Glutamatergic neuron (in vitro differentiated cells): Measurements from ENCODE around the gene SDR9C7. TPM values are rescaled to one million over a fixed set of nuclear protein-coding genes. Genes with fewer than 3 reads are reported as not detected.
"Not testable (repeated sequence)": the region's sequence is repeated elsewhere in the genome, so short reads cannot be mapped to it uniquely, and the experiment has no call there.

Experiments
- DNase-seq: peaks from one replicate; pipeline ENCODE4 v3.0.0; 2022
- H3K27ac Mint-ChIP-seq: one replicate; pipeline ENCODE4 v1.8.0; 2020; ENCODE audit warnings: mild to moderate bottlenecking, mixed read lengths, inconsistent platforms; ENCODE audit not compliant: unreplicated experiment
- H3K27me3 Mint-ChIP-seq: one replicate; pipeline ENCODE4 v1.8.0; 2020; ENCODE audit warnings: mild to moderate bottlenecking, moderate library complexity, mixed read lengths, inconsistent platforms; ENCODE audit not compliant: unreplicated experiment
- H3K36me3 Mint-ChIP-seq: one replicate; pipeline ENCODE4 v1.8.0; 2020; ENCODE audit warnings: mild to moderate bottlenecking, mixed read lengths, inconsistent platforms; ENCODE audit not compliant: unreplicated experiment
- H3K4me1 Mint-ChIP-seq: one replicate; pipeline ENCODE4 v1.8.0; 2020; ENCODE audit warnings: mild to moderate bottlenecking, low read depth, mixed read lengths, inconsistent platforms; ENCODE audit not compliant: unreplicated experiment
- H3K4me3 Mint-ChIP-seq: one replicate; pipeline ENCODE4 v1.8.0; 2020; ENCODE audit warnings: mild to moderate bottlenecking, mixed read lengths, inconsistent platforms; ENCODE audit not compliant: unreplicated experiment
- H3K9me3 Mint-ChIP-seq: one replicate; pipeline ENCODE4 v1.8.0; 2020; ENCODE audit warnings: mild to moderate bottlenecking, moderate library complexity, mixed read lengths, inconsistent platforms; ENCODE audit not compliant: unreplicated experiment
- CTCF ChIP-seq: fragments of 200-600 bp; sonication (generic); IDR thresholded peaks from one replicate; pipeline ENCODE4 v1.5.0; 2021; ENCODE audit not compliant: partially characterized antibody, unreplicated experiment
- total RNA-seq: library from RNA; stranded (reverse); fragmentation: NEBNext Ultra II Directional; extraction: Animal tissue kit (Norgen Biotek cat#: 25700); gene quantifications from one replicate; pipeline ENCODE4 v1.2.1, GENCODE V29; 2021; ENCODE audit not compliant: unreplicated experiment

The SDR9C7 gene
- total RNA-seq, 1 donor from 2014 or later: 0.39 TPM

DNA sequence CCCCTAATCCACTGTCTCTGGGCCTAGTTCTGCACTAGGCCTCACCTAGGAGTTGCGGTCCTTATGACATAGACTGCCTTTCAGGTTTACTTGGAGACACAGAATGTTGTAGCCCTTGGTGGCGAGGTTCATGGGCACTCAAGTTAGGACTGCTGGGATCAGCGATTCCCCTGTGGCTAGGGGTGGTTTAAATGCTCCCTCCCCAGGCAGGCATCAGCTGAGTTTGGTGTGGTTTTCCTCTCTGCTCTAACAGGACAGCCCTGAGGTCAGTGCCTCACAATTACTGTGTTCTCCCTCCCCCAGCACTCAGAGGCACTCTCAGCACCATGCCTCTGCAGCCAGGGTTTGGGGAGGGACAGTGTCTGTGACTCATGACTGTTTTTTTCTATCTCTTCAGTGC is 45.4 kb upstream of the SDR9C7 start:
- Mint-ChIP-seq H3K4me1 (no peaks in the 10 kb centered on the region), H3K4me3 (no peak overlapping the region), H3K36me3 (peaks cover 7% of the 10 kb centered on the region), H3K27me3 (peaks cover 4% of the 10 kb centered on the region), H3K27ac (no peak overlapping the region), H3K9me3 (peaks cover 2% of the 10 kb centered on the region)
- no peak for TF ChIP-seq CTCF
- no peak for DNase-seq

DNA sequence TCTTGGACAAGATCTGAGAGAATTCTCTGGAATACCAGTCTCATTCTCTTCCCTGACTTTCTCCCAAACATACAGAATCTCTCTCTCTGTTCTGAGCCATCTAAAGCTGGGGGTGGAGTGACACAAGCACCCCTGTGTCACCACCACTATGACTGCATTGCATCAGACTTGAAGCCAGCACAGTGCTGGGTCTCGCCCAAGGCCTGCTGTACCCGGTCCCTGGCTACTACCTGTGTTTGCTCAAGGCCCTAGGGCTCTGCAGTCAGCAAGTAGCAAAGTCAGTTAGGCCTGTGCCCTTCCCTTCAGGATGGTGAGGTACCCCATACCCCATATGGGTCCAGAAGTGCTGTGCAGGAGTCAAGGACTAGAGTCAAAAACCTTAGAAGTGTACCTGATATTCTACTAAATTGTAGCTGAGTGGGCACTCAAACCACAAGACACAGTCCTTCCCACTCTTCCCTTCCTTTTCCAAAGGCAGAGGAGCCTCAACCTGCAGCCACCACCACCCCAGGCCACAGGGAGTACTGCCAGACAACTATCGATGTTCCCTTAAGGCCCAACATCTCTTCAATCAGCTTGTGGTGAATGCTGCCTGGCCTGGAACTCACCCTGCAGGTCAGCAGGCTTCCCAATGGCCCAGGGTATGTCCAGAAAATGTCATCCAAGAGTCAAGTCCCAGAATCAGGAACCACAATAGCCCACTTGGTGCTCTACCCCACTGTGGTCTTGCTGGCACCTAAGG is 44.4 kb upstream of the SDR9C7 start:
- Mint-ChIP-seq H3K4me1 (no peaks in the 10 kb centered on the region), H3K27me3 (peaks cover 4% of the 10 kb centered on the region), H3K27ac (no peak overlapping the region), H3K9me3 (peaks cover 2% of the 10 kb centered on the region), H3K36me3 (peaks cover 7% of the 10 kb centered on the region), H3K4me3 (no peak overlapping the region)
- no peak for DNase-seq
- TF ChIP-seq CTCF: no peak

DNA sequence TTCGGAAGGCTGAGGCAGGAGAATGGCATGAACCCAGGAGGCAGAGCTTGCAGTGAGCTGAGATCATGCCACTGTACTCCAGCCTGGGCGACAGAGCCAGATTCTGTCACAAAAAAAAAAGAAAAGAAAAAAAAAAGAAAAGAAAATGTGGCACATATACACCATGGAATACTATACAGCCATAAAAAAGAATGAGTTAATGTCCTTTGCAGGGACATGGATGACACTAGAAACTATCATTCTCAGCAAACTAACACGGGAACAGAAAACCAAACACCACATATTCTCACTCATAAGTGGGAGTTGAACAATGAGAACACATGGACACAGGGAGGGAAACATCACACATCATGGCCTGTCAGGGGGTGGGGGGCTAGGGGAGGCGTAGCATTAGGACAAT is 43.2 kb upstream of the SDR9C7 start:
- H3K4me3 Mint-ChIP-seq, H3K9me3 Mint-ChIP-seq, H3K36me3 Mint-ChIP-seq, H3K4me1 Mint-ChIP-seq, H3K27me3 Mint-ChIP-seq, H3K27ac Mint-ChIP-seq, DNase-seq: not testable (repeated sequence)

DNA sequence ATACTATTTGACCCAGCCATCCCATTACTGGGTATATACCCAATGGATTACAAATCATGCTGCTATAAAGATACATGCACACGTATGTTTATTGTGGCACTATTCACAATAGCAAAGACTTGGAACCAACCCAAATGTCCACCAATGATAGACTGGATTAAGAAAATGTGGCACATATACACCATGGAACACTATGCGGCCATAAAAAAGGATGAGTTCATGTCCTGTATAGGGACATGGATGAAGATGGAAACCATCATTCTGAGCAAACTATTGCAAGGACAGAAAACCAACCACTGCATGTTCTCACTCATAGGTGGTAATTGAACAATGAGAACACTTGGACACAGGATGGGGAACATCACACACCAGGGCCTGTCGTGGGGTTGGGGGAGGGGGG is 40.0 kb upstream of the SDR9C7 start:
- not testable (repeated sequence) for H3K27me3 Mint-ChIP-seq, H3K27ac Mint-ChIP-seq, DNase-seq, H3K36me3 Mint-ChIP-seq, H3K9me3 Mint-ChIP-seq, H3K4me3 Mint-ChIP-seq, H3K4me1 Mint-ChIP-seq

DNA sequence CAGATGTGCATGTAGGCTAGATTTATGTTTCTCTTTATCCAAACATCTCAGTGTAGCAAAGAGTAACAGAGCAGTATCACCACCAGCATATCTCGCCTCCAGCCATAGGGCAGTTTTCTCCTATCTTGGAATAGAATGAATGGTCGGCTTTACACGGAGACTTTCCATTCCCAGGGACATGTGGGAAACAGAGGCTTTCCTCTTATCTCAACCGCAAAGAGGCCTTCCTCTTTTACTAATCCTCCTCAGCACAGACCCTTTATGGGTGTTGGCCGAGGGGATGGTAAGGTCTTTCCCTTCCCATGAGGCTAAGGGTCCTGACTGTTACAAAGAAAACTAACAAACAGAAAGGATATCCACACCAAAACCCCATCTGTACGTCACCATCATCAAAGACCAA is 34.7 kb upstream of the SDR9C7 start:
- H3K27ac Mint-ChIP-seq, H3K27me3 Mint-ChIP-seq: not testable (repeated sequence)

GRCh38 chr12:56965997-56966642 is 31.9 kb upstream of the SDR9C7 start:
- not testable (repeated sequence) for H3K4me1 Mint-ChIP-seq, H3K9me3 Mint-ChIP-seq, H3K4me3 Mint-ChIP-seq, DNase-seq, H3K27me3 Mint-ChIP-seq, H3K27ac Mint-ChIP-seq
- H3K36me3 Mint-ChIP-seq: peaks cover 20% of the 10 kb centered on the region

More for the DNA sequence above, 34.7 kb upstream of the SDR9C7 start:
- not testable (repeated sequence) for H3K4me1 Mint-ChIP-seq, H3K9me3 Mint-ChIP-seq, H3K4me3 Mint-ChIP-seq, DNase-seq, H3K36me3 Mint-ChIP-seq

DNA sequence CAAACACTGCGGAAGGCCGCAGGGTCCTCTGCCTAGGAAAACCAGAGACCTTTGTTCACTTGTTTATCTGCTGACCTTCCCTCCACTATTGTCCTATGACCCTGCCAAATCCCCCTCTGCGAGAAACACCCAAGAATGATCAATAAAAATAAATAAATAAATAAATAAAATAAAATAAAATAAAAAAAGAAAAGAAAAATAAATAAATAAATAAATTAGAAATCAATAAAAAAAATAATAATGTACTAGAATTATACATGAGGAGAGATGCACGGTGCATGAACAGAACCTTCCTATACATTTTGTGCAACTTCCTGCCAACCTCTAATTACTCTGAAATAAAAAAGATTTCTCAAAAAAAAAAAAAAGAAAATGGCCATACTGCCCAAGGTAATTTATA is 30.9 kb upstream of the SDR9C7 start:
- peaks cover 20% of the 10 kb centered on the region for H3K36me3 Mint-ChIP-seq
- not testable (repeated sequence) for H3K27me3 Mint-ChIP-seq, H3K27ac Mint-ChIP-seq, H3K4me3 Mint-ChIP-seq, DNase-seq, H3K9me3 Mint-ChIP-seq, H3K4me1 Mint-ChIP-seq

- not testable (repeated sequence) for H3K9me3 Mint-ChIP-seq, DNase-seq, H3K4me1 Mint-ChIP-seq, H3K27me3 Mint-ChIP-seq, H3K27ac Mint-ChIP-seq, H3K4me3 Mint-ChIP-seq
- peaks cover 20% of the 10 kb centered on the region for H3K36me3 Mint-ChIP-seq
Observed at GRCh38 chr12:56963557-56963956, 29.3 kb upstream of the SDR9C7 start.

DNA sequence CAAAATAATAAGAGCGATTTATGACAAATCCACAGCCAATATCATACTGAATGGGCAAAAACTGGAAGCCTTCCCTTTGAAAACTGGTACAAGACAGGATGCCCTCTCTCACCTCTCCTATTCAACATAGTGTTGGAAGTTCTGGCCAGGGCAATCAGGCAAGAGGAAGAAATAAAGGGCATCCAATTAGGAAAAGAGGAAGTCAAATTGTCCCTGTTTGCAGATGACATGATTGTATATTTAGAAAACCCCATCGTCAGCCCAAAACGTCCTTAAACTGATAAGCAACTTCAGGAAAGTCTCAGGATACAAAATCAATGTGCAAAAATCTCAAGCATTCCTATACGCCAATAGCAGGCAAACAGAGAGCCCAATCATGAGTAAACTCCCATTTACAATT is 28.0 kb upstream of the SDR9C7 start:
- not testable (repeated sequence) for H3K4me3 Mint-ChIP-seq

More for the DNA sequence above, 28.0 kb upstream of the SDR9C7 start:
- H3K27me3 Mint-ChIP-seq, H3K4me1 Mint-ChIP-seq, DNase-seq, H3K27ac Mint-ChIP-seq, H3K9me3 Mint-ChIP-seq: not testable (repeated sequence)
- H3K36me3 Mint-ChIP-seq: peaks cover 11% of the 10 kb centered on the region
